HL-60 (cell line): Measurements from ENCODE around the gene HSPA1A.

ENCODE experiments used
- CTCF ChIP-seq: IDR thresholded peaks from one replicate; pipeline ENCODE4 v1.5.1; 2011; ENCODE audit warnings: low read length, control low read depth, inconsistent platforms; ENCODE audit not compliant: insufficient read depth
- GABPA ChIP-seq: IDR thresholded peaks from 2 replicates; pipeline ENCODE4 v1.6.1; 2012; ENCODE audit warnings: low read depth
- POLR2AphosphoS5 ChIP-seq: IDR thresholded peaks from 2 replicates; pipeline ENCODE4 v1.6.1; 2012; ENCODE audit warnings: low read depth
- TF ChIP-seq, protein P1 (sequence below): IDR thresholded peaks from 2 replicates; pipeline ENCODE4 v1.6.1; 2012; ENCODE audit warnings: low read depth; ENCODE audit not compliant: insufficient replicate concordance

DNA sequence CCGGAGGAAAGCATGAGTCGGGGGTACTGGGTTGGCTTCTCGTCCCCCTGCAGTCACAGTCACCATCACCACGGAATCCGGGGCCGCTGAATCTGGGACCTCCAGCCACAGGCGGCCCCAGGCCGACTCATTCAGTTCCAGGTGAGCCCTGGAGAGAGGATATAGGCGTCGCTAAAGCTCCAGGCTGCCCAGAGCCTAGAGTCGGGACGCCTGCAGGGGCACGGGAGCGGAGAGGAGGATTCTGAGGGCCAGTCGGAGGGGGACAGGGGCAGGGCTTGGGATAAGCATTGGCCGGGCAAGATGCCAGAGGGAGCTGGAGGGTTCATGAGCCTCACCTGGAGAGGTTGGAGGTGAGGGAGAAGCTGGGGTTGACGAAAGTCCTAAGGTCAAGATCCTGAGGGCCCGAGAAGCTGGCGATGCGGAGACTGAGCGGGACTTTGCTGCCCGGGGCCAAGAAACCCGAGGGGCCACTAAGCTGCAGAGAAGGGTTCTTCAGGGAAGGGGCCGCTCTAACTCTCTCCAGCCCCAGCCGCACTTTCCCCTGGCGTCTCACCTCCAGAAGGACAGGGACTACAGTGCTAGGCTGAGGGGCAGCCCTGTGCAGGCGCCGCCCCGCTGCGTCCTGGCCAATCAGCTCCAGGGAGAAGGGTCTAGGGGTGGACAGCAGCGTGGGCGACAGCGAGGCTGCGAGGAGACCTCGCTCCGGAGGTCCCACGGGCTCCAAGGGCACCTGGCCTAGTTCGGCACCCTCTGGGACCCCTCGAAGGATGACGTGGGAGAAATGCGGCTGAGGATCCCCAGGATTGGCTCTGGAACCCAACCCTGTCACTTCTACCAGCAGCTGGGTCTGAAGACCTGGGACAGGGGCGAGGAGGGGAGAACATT is 49.2 kb upstream of the HSPA1A start:
- TF ChIP-seq POLR2AphosphoS5, result no peak
- TF ChIP-seq GABPA, result no peak
- no peak for TF ChIP-seq CTCF
- TF ChIP-seq, protein P1, sequence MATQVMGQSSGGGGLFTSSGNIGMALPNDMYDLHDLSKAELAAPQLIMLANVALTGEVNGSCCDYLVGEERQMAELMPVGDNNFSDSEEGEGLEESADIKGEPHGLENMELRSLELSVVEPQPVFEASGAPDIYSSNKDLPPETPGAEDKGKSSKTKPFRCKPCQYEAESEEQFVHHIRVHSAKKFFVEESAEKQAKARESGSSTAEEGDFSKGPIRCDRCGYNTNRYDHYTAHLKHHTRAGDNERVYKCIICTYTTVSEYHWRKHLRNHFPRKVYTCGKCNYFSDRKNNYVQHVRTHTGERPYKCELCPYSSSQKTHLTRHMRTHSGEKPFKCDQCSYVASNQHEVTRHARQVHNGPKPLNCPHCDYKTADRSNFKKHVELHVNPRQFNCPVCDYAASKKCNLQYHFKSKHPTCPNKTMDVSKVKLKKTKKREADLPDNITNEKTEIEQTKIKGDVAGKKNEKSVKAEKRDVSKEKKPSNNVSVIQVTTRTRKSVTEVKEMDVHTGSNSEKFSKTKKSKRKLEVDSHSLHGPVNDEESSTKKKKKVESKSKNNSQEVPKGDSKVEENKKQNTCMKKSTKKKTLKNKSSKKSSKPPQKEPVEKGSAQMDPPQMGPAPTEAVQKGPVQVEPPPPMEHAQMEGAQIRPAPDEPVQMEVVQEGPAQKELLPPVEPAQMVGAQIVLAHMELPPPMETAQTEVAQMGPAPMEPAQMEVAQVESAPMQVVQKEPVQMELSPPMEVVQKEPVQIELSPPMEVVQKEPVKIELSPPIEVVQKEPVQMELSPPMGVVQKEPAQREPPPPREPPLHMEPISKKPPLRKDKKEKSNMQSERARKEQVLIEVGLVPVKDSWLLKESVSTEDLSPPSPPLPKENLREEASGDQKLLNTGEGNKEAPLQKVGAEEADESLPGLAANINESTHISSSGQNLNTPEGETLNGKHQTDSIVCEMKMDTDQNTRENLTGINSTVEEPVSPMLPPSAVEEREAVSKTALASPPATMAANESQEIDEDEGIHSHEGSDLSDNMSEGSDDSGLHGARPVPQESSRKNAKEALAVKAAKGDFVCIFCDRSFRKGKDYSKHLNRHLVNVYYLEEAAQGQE, result no peak
